Body of pancreas (tissue), 4 donors: ENCODE data around the gene CD81. TPM values are rescaled to one million over a fixed set of nuclear protein-coding genes. Genes with fewer than 3 reads are reported as not detected.
A peak's percentile ranks its signal among the peaks of the same experiment; 100 is the strongest.

Source experiments
- ATAC-seq: fragments of 150-250 bp; one replicate; pipeline ENCODE4 v1.9.1; 2016
- DNase-seq, 4 donors: peaks; one replicate each; pipeline ENCODE4 v3.0.0-alpha.2; 2019
- H3K27ac ChIP-seq, 4 donors: fragments of 200-600 bp; sonication (generic); 1 replicate in 3 of 4; 2 replicates in 1 of 4; pipeline versions ENCODE4 v1.5.1 to v1.6.1; 2016 to 2019; ENCODE audit warnings: mild to moderate bottlenecking in 1 of 4, mixed read lengths in 1 of 4, moderate library complexity in 1 of 4
- H3K27me3 ChIP-seq, 2 donors: fragments of 200-600 bp; sonication (generic); one replicate each; pipeline ENCODE4 v1.6.0; 2016; ENCODE audit warnings: mild to moderate bottlenecking in 1 of 2
- H3K36me3 ChIP-seq, 2 donors: fragments of 200-600 bp; sonication (generic); replicated peaks in 1 of 2; 2 replicates each; pipeline ENCODE4 v1.5.1; 2016; ENCODE audit warnings: low read depth in 2 of 2; ENCODE audit not compliant: insufficient read depth in 1 of 2
- H3K4me1 ChIP-seq: fragments of 200-600 bp; sonication (generic); one replicate; pipeline ENCODE4 v1.6.0; 2016
- H3K4me3 ChIP-seq, 2 donors: fragments of 200-600 bp; sonication (generic); 1 replicate in 1 of 2; 2 replicates in 1 of 2; pipeline ENCODE4 v1.5.1; 2016 to 2019
- H3K9me3 ChIP-seq, 3 donors: fragments of 200-600 bp; sonication (generic); 1 replicate in 2 of 3; 2 replicates in 1 of 3; pipeline ENCODE4 v1.5.1; 2016
- POLR2A ChIP-seq, 3 donors: fragments of 450-650 bp; IDR thresholded peaks; one replicate each; pipeline ENCODE4 v1.6.1; 2016; ENCODE audit warnings: antibody characterized with exemption in 3 of 3, mild to moderate bottlenecking in 2 of 3
- WGBS, 2 donors: methylation state at CpG; one replicate each; pipeline ENCODE4 v1.1.5; 2017; 5-methylcytosine and 5-hydroxymethylcytosine counted together
- intact Hi-C: fragments of 100-400 bp; cut with DNase I; formaldehyde crosslinking; loops from one replicate; pipeline ENCODE4 v1.15.1; 2023
- total RNA-seq, 2 donors: library from RNA; depleted of rRNA; stranded (reverse); fragments of >200 nt; gene quantifications; one replicate each; pipeline ENCODE4 v1.1.0, GENCODE V29; 2016
- TF ChIP-seq, protein P1 (sequence below), 7 experiments: fragments of 450-650 bp in 4 of 7; fragments of 200-600 bp in 3 of 7; sonication (generic) in 3 of 7; IDR thresholded peaks; one replicate each; pipeline ENCODE4 v1.5.1; 2016 to 2019; ENCODE audit warnings: antibody characterized with exemption in 7 of 7

CD81 gene, protein sequence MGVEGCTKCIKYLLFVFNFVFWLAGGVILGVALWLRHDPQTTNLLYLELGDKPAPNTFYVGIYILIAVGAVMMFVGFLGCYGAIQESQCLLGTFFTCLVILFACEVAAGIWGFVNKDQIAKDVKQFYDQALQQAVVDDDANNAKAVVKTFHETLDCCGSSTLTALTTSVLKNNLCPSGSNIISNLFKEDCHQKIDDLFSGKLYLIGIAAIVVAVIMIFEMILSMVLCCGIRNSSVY
- total RNA-seq, result 100 to 1,000 TPM; 217 to 332 TPM

DNA sequence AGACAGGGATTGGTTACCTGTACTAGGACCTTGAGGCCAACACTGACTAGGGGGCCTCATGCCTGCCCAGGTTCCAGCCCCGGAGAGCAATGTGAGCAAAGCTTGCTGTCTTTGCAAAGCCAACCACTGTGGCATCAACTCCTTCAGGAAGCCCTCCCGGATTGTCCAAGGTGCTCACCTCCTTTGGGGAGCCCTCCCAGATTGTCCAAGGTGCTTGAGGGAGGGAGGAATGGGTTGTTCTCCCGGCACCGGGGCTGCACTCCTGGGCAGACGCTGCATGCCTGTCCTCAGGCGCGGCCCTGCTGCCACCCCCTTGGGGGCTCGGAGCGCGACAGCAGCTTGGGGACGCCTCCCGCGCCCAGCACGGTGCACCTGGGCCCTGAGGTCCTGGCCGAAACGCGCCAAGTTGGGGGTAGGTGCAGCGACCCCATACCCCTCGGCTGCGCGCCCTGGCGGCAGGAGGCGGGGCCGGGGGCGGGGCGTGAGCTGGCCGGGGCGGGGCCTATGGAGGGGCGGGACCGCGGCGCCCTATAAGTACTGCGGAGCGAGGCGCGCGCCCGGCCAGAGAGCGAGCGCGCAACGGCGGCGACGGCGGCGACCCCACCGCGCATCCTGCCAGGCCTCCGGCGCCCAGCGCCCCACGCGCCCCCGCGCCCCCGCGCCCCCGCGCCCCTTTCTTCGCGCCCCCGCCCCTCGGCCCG lies at the start of gene CD81:
TSS of gene CD81 (plus strand) at position 560 of the 701 bp plus-strand sequence. CDS start 240 bp downstream, outside the sequence.
- DNase-seq, result peak in 3 of 4 donors; percentile 59
- WGBS, 2 donors, result 5 to 35% methylated on average over 2 to 54 of the region's 65 CpGs
- TF ChIP-seq POLR2A (IDR thresholded peaks at IDR 0.05), result no peak
- TF ChIP-seq, protein P1, sequence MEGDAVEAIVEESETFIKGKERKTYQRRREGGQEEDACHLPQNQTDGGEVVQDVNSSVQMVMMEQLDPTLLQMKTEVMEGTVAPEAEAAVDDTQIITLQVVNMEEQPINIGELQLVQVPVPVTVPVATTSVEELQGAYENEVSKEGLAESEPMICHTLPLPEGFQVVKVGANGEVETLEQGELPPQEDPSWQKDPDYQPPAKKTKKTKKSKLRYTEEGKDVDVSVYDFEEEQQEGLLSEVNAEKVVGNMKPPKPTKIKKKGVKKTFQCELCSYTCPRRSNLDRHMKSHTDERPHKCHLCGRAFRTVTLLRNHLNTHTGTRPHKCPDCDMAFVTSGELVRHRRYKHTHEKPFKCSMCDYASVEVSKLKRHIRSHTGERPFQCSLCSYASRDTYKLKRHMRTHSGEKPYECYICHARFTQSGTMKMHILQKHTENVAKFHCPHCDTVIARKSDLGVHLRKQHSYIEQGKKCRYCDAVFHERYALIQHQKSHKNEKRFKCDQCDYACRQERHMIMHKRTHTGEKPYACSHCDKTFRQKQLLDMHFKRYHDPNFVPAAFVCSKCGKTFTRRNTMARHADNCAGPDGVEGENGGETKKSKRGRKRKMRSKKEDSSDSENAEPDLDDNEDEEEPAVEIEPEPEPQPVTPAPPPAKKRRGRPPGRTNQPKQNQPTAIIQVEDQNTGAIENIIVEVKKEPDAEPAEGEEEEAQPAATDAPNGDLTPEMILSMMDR (IDR thresholded peaks at IDR 0.05), result no peak

DNA sequence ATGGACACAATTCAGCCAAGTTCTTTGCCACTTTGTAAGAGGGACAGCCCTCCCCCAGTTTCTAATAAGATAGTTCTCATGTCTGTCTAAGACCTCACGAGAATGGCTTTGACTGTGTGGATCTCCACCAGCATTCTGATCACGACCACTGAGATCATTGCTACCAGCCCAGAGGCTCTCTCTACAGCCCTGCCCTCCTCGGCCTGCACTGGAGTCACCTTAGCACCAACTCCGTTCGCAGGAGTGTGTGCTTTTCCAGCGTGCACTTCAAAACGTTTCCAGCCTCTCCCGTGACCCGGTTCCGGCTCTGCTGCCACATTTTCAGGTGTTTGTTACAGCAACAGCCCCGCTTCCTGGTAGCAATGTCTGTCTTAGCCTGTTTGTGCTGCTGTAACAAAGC lies 49.1 kb upstream of the CD81 start:
- DNase-seq, result no peak
- Histone ChIP-seq H3K27me3 (no peaks in the 10 kb centered on the region), H3K9me3 (no peaks in the 10 kb centered on the region), H3K36me3 (no peaks in the 10 kb centered on the region), H3K4me1 (no peaks in the 10 kb centered on the region), H3K27ac (no peak overlapping the region), H3K4me3 (no peak overlapping the region)
- intact Hi-C loops, result no loop called here
- no peak for TF ChIP-seq POLR2A (IDR thresholded peaks at IDR 0.05)
- TF ChIP-seq, protein P1 (IDR thresholded peaks at IDR 0.05), result no peak
- ATAC-seq, result no peak
- whole genome bisulfite sequencing, 2 donors, result 78 to 87% methylated on average over 11 of the region's 11 CpGs

More for the DNA sequence above, at the start of gene CD81:
- Histone ChIP-seq H3K9me3 (no peaks in the 10 kb centered on the region), H3K27me3 (no peaks in the 10 kb centered on the region), H3K27ac (peak within 1 kb of the TSS; percentile 92 to 97 (median 96)), H3K4me1 (peaks cover 64% of the 10 kb centered on the region), H3K36me3 (no peaks in the 10 kb centered on the region), H3K4me3 (peak within 1 kb of the TSS; percentile 96 to 98)
- peak; percentile 51 for ATAC-seq
- intact Hi-C loops, result no loop called here

DNA sequence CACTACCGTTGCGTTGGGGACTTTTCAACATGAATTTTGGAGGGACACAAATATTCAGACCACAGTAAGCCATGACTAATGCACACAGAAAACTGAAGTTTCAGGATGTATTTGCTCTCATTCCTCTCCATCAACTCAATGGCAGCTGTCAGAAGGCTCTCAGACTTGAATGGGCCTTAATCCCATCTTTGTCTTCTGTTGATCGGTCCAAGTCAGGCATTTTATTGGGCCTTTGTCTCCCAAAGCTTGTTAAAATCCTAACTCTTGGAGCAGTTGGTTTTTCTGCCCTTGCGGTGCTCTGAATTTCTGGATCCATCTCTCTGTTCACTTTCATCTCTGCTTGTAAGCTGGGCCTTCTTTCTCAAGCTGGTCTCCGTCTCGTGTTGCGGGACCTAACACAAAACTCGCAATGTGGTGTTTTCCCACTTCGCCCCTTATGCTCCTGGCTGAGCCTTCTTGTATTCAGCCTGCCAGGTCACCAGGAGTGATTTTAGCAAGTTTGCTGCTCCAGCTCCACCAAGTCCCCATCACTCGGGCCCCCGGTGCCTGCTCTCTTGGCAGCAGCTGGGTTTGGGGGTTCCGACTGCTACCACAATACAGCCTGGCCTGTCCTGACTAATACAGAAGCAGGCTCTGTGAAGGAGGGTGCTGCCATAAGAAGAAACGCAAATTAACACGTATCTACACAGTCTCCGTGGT lies 48.3 kb upstream of the CD81 start:
- Histone ChIP-seq H3K9me3 (no peaks in the 10 kb centered on the region), H3K27me3 (no peaks in the 10 kb centered on the region), H3K4me1 (no peaks in the 10 kb centered on the region), H3K36me3 (no peaks in the 10 kb centered on the region), H3K4me3 (no peak overlapping the region), H3K27ac (no peak overlapping the region)
- DNase-seq (no peak), ATAC-seq (no peak)
- intact Hi-C loops, result no loop called here
- 89 to 93% methylated on average over 15 of the region's 15 CpGs for WGBS, 2 donors
- no peak for TF ChIP-seq POLR2A (IDR thresholded peaks at IDR 0.05)
- TF ChIP-seq, protein P1 (IDR thresholded peaks at IDR 0.05), result no peak

DNA sequence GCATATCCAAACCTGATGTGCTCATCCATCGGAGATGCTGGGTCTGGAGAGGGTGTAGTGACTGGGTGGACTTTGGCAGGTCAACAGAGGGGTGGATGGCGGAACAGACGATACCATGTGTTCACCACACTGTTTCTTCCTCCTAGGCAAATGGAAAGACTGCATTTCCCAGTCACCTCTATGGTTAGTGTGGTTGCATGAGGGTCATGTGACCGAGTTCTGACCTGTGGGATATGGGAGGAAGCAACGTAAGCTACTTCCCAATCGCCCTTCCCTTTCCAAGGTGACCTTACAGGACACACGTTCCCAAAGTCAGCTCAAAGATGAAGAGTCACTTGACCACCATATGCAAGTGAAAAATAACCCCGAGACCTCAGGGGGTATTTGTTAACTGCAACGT lies 47.6 kb upstream of the CD81 start:
- no peaks in the 10 kb centered on the region for H3K27me3 ChIP-seq

More for the DNA sequence above, 47.6 kb upstream of the CD81 start:
- DNase-seq (no peak), ATAC-seq (no peak)
- Histone ChIP-seq H3K4me3 (no peak overlapping the region), H3K4me1 (no peaks in the 10 kb centered on the region), H3K36me3 (no peaks in the 10 kb centered on the region), H3K27ac (no peak overlapping the region), H3K9me3 (no peaks in the 10 kb centered on the region)
- TF ChIP-seq POLR2A (IDR thresholded peaks at IDR 0.05), result no peak
- TF ChIP-seq, protein P1 (IDR thresholded peaks at IDR 0.05), result no peak
- intact Hi-C loops, result no loop called here
- WGBS, 2 donors, result 79 to 86% methylated on average over 8 to 9 of the region's 9 CpGs
